PFSK-1 (cell line): ENCODE measurements around the gene FAT1.

ENCODE experiments used
- REST ChIP-seq, 2 experiments: IDR thresholded peaks; 2 replicates each; pipeline versions ENCODE4 v1.6.1 to v1.8.0; 2011 to 2012; ENCODE audit warnings: low read depth in 2 of 2, low read length in 2 of 2, control low read depth in 1 of 2, inconsistent platforms in 1 of 2, mild to moderate bottlenecking in 1 of 2, moderate library complexity in 1 of 2; ENCODE audit not compliant: insufficient read depth in 1 of 2
- SIN3A ChIP-seq: IDR thresholded peaks from 2 replicates; pipeline ENCODE4 v1.6.1; 2012; ENCODE audit warnings: mild to moderate bottlenecking, low read length, moderate library complexity, borderline replicate concordance; ENCODE audit not compliant: insufficient read depth
- TAF1 ChIP-seq: IDR thresholded peaks from 2 replicates; pipeline ENCODE4 v1.6.1; 2012; ENCODE audit warnings: low read length, control low read depth, borderline replicate concordance; ENCODE audit not compliant: insufficient read depth

DNA sequence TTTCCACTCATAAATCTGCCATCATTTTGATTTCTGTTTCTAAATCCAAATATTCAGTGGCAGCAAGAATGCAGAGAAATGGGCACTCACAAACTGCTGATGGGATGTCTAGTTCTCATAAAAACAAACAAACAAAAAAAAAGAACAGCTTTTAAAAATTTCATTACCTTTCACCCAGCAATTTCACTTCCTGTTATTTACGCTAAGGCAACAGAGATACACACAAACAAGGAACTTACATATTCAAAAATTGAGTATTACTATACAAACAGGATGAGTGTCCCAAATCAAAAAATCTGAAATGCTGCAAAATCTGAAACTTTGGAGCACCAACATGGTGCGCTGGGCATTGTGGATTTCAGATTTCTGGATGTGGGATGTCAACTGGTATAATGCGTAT, 36.4 kb downstream of the FAT1 start:
- TF ChIP-seq TAF1: no peak
- TF ChIP-seq SIN3A: no peak
- no peak for TF ChIP-seq REST (IDR thresholded peaks at IDR 0.05; ENCODE audit: insufficient read depth in 1 of 2, low read depth in 2 of 2, low read length in 2 of 2)
